COLO668 (cell line): ENCODE results near the gene TYRP1.
"Not testable (repeated sequence)": the region's sequence is repeated elsewhere in the genome, so short reads cannot be mapped to it uniquely, and the experiment has no call there.

ENCODE experiments used
- DNase-seq: peaks from one replicate; lab custom pipeline; 2025; ENCODE audit not compliant: unreplicated experiment; lab: John Stamatoyannopoulos, UW

Gene TYRP1

GRCh38 chr9:12693141-12693540, at the start of gene TYRP1:
TYRP1 (plus strand) TSS chr9:12693385; CDS start chr9:12693997, 612 bp downstream.
- no peak for DNase-seq

GRCh38 chr9:12643686-12644085, 49.5 kb upstream of the TYRP1 start:
- DNase-seq: no peak

GRCh38 chr9:12648925-12649324, 44.3 kb upstream of the TYRP1 start:
- no peak for DNase-seq

- DNase-seq: no peak
These were observed 42.1 kb upstream of the TYRP1 start for GRCh38 chr9:12651125-12651524.

- no peak for DNase-seq
These were observed 40.2 kb upstream of the TYRP1 start for GRCh38 chr9:12652973-12653372.

- DNase-seq: no peak
These were observed 36.4 kb upstream of the TYRP1 start for GRCh38 chr9:12656803-12657202.

- no peak for DNase-seq
These were observed 36.0 kb upstream of the TYRP1 start for GRCh38 chr9:12657233-12657632.

- no peak for DNase-seq
These were observed 35.2 kb upstream of the TYRP1 start for GRCh38 chr9:12657998-12658397.

GRCh38 chr9:12658531-12659209, 34.5 kb upstream of the TYRP1 start:
- no peak for DNase-seq

- DNase-seq: no peak
These were observed 34.0 kb upstream of the TYRP1 start for GRCh38 chr9:12659220-12659619.

GRCh38 chr9:12666813-12667212, 26.4 kb upstream of the TYRP1 start:
- no peak for DNase-seq

- DNase-seq: no peak
These were observed 25.3 kb upstream of the TYRP1 start for GRCh38 chr9:12667892-12668291.

GRCh38 chr9:12670006-12670405, 23.2 kb upstream of the TYRP1 start:
- DNase-seq: no peak

- DNase-seq: no peak
These were observed 18.2 kb upstream of the TYRP1 start for GRCh38 chr9:12674961-12675360.

GRCh38 chr9:12677462-12678126, 15.6 kb upstream of the TYRP1 start:
- DNase-seq: not testable (repeated sequence)

GRCh38 chr9:12680341-12680740, 12.8 kb upstream of the TYRP1 start:
- DNase-seq: no peak

GRCh38 chr9:12680757-12681156, 12.4 kb upstream of the TYRP1 start:
- no peak for DNase-seq

GRCh38 chr9:12681620-12682019, 11.6 kb upstream of the TYRP1 start:
- no peak for DNase-seq

- DNase-seq: no peak
These were observed 8.2 kb upstream of the TYRP1 start for GRCh38 chr9:12684974-12685373.

- no peak for DNase-seq
These were observed 4.0 kb upstream of the TYRP1 start for GRCh38 chr9:12689233-12689632.

- no peak for DNase-seq
These were observed 828 bp downstream of the TYRP1 start for GRCh38 chr9:12694013-12694412.

- no peak for DNase-seq
These were observed 2.3 kb downstream of the TYRP1 start for GRCh38 chr9:12695474-12695873.
